IPS-NIHi11 (cell line): ENCODE data around the gene PMIS2.
"Not testable (repeated sequence)": the region's sequence is repeated elsewhere in the genome, so short reads cannot be mapped to it uniquely, and the experiment has no call there.

Source experiments
- DNase-seq: peaks from one replicate; pipeline ENCODE4 v3.0.0; 2012; ENCODE audit warnings: mixed read lengths, low spot score

PMIS2 gene

GRCh38 chr19:35595026-35595425 lies 9.1 kb downstream of the PMIS2 start:
- not testable (repeated sequence) for DNase-seq

GRCh38 chr19:35595928-35596327 lies 10.0 kb downstream of the PMIS2 start:
- no peak for DNase-seq

GRCh38 chr19:35596366-35596999 lies 10.5 kb downstream of the PMIS2 start:
- DNase-seq = peak; percentile 62

GRCh38 chr19:35601971-35602370 lies 16.0 kb downstream of the PMIS2 start:
- DNase-seq = no peak

- DNase-seq = not testable (repeated sequence)
Observed at GRCh38 chr19:35604436-35604835, 18.5 kb downstream of the PMIS2 start.

- not testable (repeated sequence) for DNase-seq
Observed at GRCh38 chr19:35607170-35607569, 21.2 kb downstream of the PMIS2 start.

- DNase-seq = no peak
Observed at GRCh38 chr19:35607661-35608060, 21.7 kb downstream of the PMIS2 start.

GRCh38 chr19:35608251-35608650 lies 22.3 kb downstream of the PMIS2 start:
- DNase-seq = no peak

- no peak for DNase-seq
Observed at GRCh38 chr19:35609851-35610353, 23.9 kb downstream of the PMIS2 start.

GRCh38 chr19:35612224-35612558 lies 26.2 kb downstream of the PMIS2 start:
- DNase-seq = no peak

GRCh38 chr19:35612559-35613321 lies 26.8 kb downstream of the PMIS2 start, which contains the start of gene HAUS5:
HAUS5 (plus strand) TSS chr19:35612735; CDS start chr19:35612795, 60 bp downstream.
- DNase-seq = peak; percentile 99

GRCh38 chr19:35613574-35613973 lies 27.6 kb downstream of the PMIS2 start:
- no peak for DNase-seq

GRCh38 chr19:35615036-35615435 lies 29.1 kb downstream of the PMIS2 start:
- no peak for DNase-seq

GRCh38 chr19:35618857-35619256 lies 32.9 kb downstream of the PMIS2 start:
- no peak for DNase-seq

- DNase-seq = no peak
Observed at GRCh38 chr19:35619290-35619923, 33.4 kb downstream of the PMIS2 start.

GRCh38 chr19:35620001-35620400 lies 34.0 kb downstream of the PMIS2 start:
- no peak for DNase-seq

- DNase-seq = no peak
Observed at GRCh38 chr19:35621708-35622107, 35.7 kb downstream of the PMIS2 start.

- DNase-seq = no peak
Observed at GRCh38 chr19:35622750-35623149, 36.8 kb downstream of the PMIS2 start.

GRCh38 chr19:35623327-35624010 lies 37.5 kb downstream of the PMIS2 start:
- DNase-seq = no peak

- DNase-seq = no peak
Observed at GRCh38 chr19:35628264-35628564, 42.2 kb downstream of the PMIS2 start.

- peak; percentile 99 for DNase-seq
Observed at GRCh38 chr19:35628565-35629331, 42.8 kb downstream of the PMIS2 start, which contains the start of gene RBM42. RBM42 (plus strand) TSS chr19:35629036; CDS start chr19:35629154, 118 bp downstream.

- DNase-seq = no peak
Observed at GRCh38 chr19:35629332-35629633, 43.3 kb downstream of the PMIS2 start.
